Colonic mucosa (tissue), 4 donors: ENCODE results near the gene CROCC2. TPM values are rescaled to one million over a fixed set of nuclear protein-coding genes. Genes with fewer than 3 reads are reported as not detected.
A peak's percentile ranks its signal among the peaks of the same experiment; 100 is the strongest.

Experiments used
- DNase-seq: peaks from one replicate; pipeline ENCODE4 v3.0.0-alpha.2; 2020
- H3K27ac ChIP-seq: fragments of 200-600 bp; one replicate; pipeline ENCODE4 v1.8.0; 2021
- H3K27me3 ChIP-seq: fragments of 200-600 bp; one replicate; pipeline ENCODE4 v1.8.0; 2021
- H3K36me3 ChIP-seq: fragments of 200-600 bp; one replicate; pipeline ENCODE4 v1.8.0; 2021
- H3K4me1 ChIP-seq: fragments of 200-600 bp; one replicate; pipeline ENCODE4 v1.8.0; 2021; ENCODE audit warnings: mild to moderate bottlenecking
- H3K4me3 ChIP-seq: fragments of 200-600 bp; one replicate; pipeline ENCODE4 v1.8.0; 2021
- H3K9ac ChIP-seq, 2 donors: one replicate each; pipeline ENCODE4 v1.7.0; 2013; ENCODE audit warnings: control low read depth in 2 of 2, low read depth in 2 of 2, low read length in 2 of 2
- H3K9me3 ChIP-seq: fragments of 200-600 bp; one replicate; pipeline ENCODE4 v1.8.0; 2021
- CTCF ChIP-seq: fragments of 200-600 bp; IDR thresholded peaks from one replicate; pipeline ENCODE4 v1.8.0; 2022; ENCODE audit warnings: antibody characterized with exemption, mild to moderate bottlenecking
- intact Hi-C: fragments of 100-400 bp; cut with DNase I; formaldehyde crosslinking; loops from one replicate; pipeline ENCODE4 v1.14.1; 2022
- total RNA-seq, 2 donors: library from RNA; stranded (reverse); fragmentation: NEBNext Ultra II Directional in 1 of 2; extraction: Animal tissue kit (Norgen Biotek cat#: 25700) in 1 of 2; gene quantifications; one replicate each; pipeline ENCODE4 v1.2.1, GENCODE V29; 2021
- donor health status: healthy.
- donor health status: DM: no; HTN: no; CAD: no.
- donor health status: DM: no; HTN: no; CAD: no.

Gene CROCC2
- total RNA-seq, 2 donors from 2014 or later, result 0.05 TPM; not detected in 1

- no peak overlapping the region for H3K4me3 ChIP-seq
- H3K9me3 ChIP-seq, result no peaks in the 10 kb centered on the region
- no peak for DNase-seq
- H3K4me1 ChIP-seq, result peaks cover 9% of the 10 kb centered on the region
- H3K27me3 ChIP-seq, result no peaks in the 10 kb centered on the region
- H3K36me3 ChIP-seq, result no peaks in the 10 kb centered on the region
- TF ChIP-seq CTCF, result no peak
- H3K9ac ChIP-seq, result no peak overlapping the region
- no peak overlapping the region for H3K27ac ChIP-seq
- intact Hi-C loops, result no loop called here
Observed at GRCh38 chr2:240892925-240893324, 13.2 kb upstream of the CROCC2 start.

GRCh38 chr2:240893363-240893844 lies 12.7 kb upstream of the CROCC2 start:
- no peak for TF ChIP-seq CTCF
- H3K4me1 ChIP-seq, result peaks cover 9% of the 10 kb centered on the region
- no peaks in the 10 kb centered on the region for H3K9me3 ChIP-seq
- H3K9ac ChIP-seq, result no peak overlapping the region
- H3K27ac ChIP-seq, result no peak overlapping the region
- DNase-seq, result no peak
- H3K36me3 ChIP-seq, result no peaks in the 10 kb centered on the region
- H3K27me3 ChIP-seq, result no peaks in the 10 kb centered on the region
- no peak overlapping the region for H3K4me3 ChIP-seq
- intact Hi-C loops, result no loop called here

- H3K4me3 ChIP-seq, result no peak overlapping the region
- intact Hi-C loops, result no loop called here
- no peak for DNase-seq
Observed at GRCh38 chr2:240894006-240894405, 12.1 kb upstream of the CROCC2 start.

DNA sequence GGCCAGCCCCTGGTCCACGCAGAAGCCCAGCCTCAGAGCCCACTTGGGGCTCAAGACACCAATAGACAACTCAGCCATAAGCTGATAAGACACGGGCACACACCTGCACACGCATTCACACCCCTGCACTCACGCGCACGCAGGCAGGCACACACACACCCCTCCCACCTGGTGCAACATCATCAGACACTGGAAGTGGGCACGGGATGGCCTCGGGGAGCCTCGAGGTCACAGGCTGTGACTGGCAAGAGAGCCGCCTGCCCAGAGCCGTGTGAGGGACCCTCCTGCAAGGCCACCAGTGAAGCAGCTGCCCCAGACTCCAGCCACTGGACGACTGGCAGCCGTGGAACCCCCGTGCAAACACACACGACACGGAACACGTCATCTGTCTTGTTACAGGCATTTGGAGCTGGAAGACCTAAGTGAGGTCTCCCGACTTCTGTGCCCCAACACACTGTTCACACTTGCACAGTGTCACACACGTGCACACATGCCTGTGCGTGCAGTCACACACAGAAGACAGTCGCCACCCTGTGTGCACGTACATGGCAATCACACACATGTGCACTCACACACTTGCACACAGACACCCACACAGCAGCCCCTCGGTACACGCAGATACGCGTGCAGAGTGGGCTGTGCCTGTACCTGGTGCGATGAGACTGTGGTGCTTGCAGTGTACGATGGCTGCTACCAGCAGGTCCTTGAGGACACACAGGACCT lies 11.1 kb upstream of the CROCC2 start:
- Histone ChIP-seq H3K4me1 (peaks cover under 1% of the 10 kb centered on the region), H3K27me3 (no peaks in the 10 kb centered on the region), H3K9ac (no peak overlapping the region), H3K27ac (no peak overlapping the region), H3K4me3 (no peak overlapping the region), H3K36me3 (no peaks in the 10 kb centered on the region), H3K9me3 (no peaks in the 10 kb centered on the region)
- intact Hi-C loops, result no loop called here
- TF ChIP-seq CTCF, result no peak
- DNase-seq, result no peak

More at GRCh38 chr2:240894006-240894405, 12.1 kb upstream of the CROCC2 start:
- Histone ChIP-seq H3K4me1 (peaks cover 8% of the 10 kb centered on the region), H3K27me3 (no peaks in the 10 kb centered on the region), H3K9ac (no peak overlapping the region), H3K36me3 (no peaks in the 10 kb centered on the region), H3K27ac (no peak overlapping the region), H3K9me3 (no peaks in the 10 kb centered on the region)
- no peak for TF ChIP-seq CTCF

DNA sequence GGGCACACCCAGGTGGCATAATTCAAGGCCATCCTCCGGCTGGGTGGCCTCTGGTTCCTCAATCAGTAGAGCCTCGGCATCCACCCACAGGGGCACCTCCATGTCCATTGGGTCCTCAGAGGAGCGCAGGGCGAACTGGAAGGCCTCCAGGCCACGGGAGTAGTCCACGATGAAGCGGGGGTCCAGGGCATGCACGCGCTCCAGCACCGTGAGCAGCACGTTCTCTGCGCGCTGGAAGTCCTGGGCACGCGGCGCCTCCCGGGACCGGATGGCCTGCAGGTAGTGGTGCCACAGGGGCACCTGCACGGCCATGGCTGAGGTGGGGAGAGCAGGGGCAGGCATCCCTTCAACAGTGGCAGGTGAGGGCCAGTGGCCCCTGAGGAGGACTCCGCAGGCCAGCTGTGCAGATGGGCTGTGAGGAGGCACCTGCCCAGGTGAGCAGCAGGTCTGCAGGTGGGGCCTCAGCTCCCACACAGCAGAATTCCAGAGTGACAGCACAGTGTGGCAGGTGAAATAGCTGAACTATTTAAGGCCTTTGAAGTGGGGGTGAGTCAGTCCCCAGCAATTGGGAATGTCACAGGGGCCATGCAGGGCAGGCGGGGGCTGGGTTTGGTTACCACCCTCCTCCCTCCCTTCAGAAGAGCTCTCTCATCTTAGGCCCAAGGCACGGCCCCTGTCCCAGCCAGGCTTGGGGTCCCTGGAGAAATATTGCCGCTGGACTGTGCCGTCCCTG lies 10.3 kb upstream of the CROCC2 start, which contains the start of gene MAB21L4:
MAB21L4 (minus strand) TSS at position 501 of the 733 bp plus-strand sequence; CDS start at position 342, 159 bp downstream.
- Histone ChIP-seq H3K4me1 (no peaks in the 10 kb centered on the region), H3K9me3 (no peaks in the 10 kb centered on the region), H3K27ac (no peak within 1 kb of the TSS), H3K27me3 (no peaks in the 10 kb centered on the region), H3K36me3 (no peaks in the 10 kb centered on the region), H3K4me3 (peak within 1 kb of the TSS; percentile 17), H3K9ac (peak within 1 kb of the TSS in 1 of 2 donors; percentile 19)
- intact Hi-C loops, result no loop called here
- no peak for TF ChIP-seq CTCF
- DNase-seq, result no peak
